Right atrium auricular region (tissue), 2 donors: Measurements from ENCODE around the gene C22orf23. TPM values are rescaled to one million over a fixed set of nuclear protein-coding genes. Genes with fewer than 3 reads are reported as not detected.

ENCODE experiments used
- DNase-seq: peaks from one replicate; pipeline ENCODE4 v3.0.0-alpha.2; 2019; ENCODE audit warnings: low spot score
- H3K27ac ChIP-seq, 2 donors: fragments of 200-600 bp; sonication (generic); 1 replicate in 1 of 2; 2 replicates in 1 of 2; pipeline ENCODE4 v1.5.1; 2016 to 2019
- H3K27me3 ChIP-seq, 2 donors: fragments of 200-600 bp; sonication (generic); one replicate each; pipeline versions ENCODE4 v1.5.1 to v1.6.0; 2017 to 2019
- H3K36me3 ChIP-seq: fragments of 200-600 bp; sonication (generic); one replicate; pipeline ENCODE4 v1.5.1; 2016
- H3K4me1 ChIP-seq, 2 donors: fragments of 200-600 bp; sonication (generic); one replicate each; pipeline versions ENCODE4 v1.5.1 to v1.6.0; 2017 to 2019
- H3K4me3 ChIP-seq, 2 donors: fragments of 200-600 bp; sonication (generic); 1 replicate in 1 of 2; 2 replicates in 1 of 2; pipeline ENCODE4 v1.5.1; 2017 to 2019; ENCODE audit warnings: mild to moderate bottlenecking in 1 of 2, moderate library complexity in 1 of 2
- H3K9me3 ChIP-seq, 2 donors: fragments of 200-600 bp; sonication (generic); one replicate each; pipeline ENCODE4 v1.5.1; 2019
- CTCF ChIP-seq, 2 donors: fragments of 200-600 bp; sonication (generic); IDR thresholded peaks; one replicate each; pipeline ENCODE4 v1.5.1; 2019; ENCODE audit warnings: antibody characterized with exemption in 2 of 2
- total RNA-seq, 2 donors: library from RNA; depleted of rRNA; stranded (reverse); fragments of >200 nt; gene quantifications; one replicate each; pipeline ENCODE4 v1.1.0, GENCODE V29; 2016

The C22orf23 gene
- total RNA-seq, 2 donors from 2014 or later, result 0.39 TPM; not detected in 1

GRCh38 chr22:37898441-37899181 is 54.8 kb downstream of the C22orf23 start:
- Histone ChIP-seq H3K4me3 (no peak overlapping the region), H3K27me3 (no peaks in the 10 kb centered on the region), H3K27ac (no peak overlapping the region), H3K36me3 (no peaks in the 10 kb centered on the region), H3K9me3 (no peaks in the 10 kb centered on the region), H3K4me1 (peaks cover 0 to 16% of the 10 kb centered on the region in 2 donors)
- DNase-seq, result no peak
- no peak for TF ChIP-seq CTCF (IDR thresholded peaks at IDR 0.05)

GRCh38 chr22:37897807-37898206 is 55.6 kb downstream of the C22orf23 start:
- TF ChIP-seq CTCF (IDR thresholded peaks at IDR 0.05), result no peak
- Histone ChIP-seq H3K27ac (no peak overlapping the region), H3K36me3 (no peaks in the 10 kb centered on the region), H3K4me3 (no peak overlapping the region), H3K4me1 (peaks cover 0 to 24% of the 10 kb centered on the region in 2 donors), H3K27me3 (no peaks in the 10 kb centered on the region), H3K9me3 (no peaks in the 10 kb centered on the region)
- DNase-seq, result no peak

- H3K4me3 ChIP-seq, result no peak overlapping the region
- H3K4me1 ChIP-seq, result peaks cover 0 to 31% of the 10 kb centered on the region in 2 donors
- no peaks in the 10 kb centered on the region for H3K36me3 ChIP-seq
- H3K9me3 ChIP-seq, result no peaks in the 10 kb centered on the region
- no peaks in the 10 kb centered on the region for H3K27me3 ChIP-seq
- no peak for TF ChIP-seq CTCF (IDR thresholded peaks at IDR 0.05)
- no peak for DNase-seq
- H3K27ac ChIP-seq, result peak overlapping the region in 1 of 2 donors; percentile 6
Measured at GRCh38 chr22:37896939-37897338, 56.5 kb downstream of the C22orf23 start.

- H3K36me3 ChIP-seq, result no peaks in the 10 kb centered on the region
- peak overlapping the region in 1 of 2 donors; percentile 2 for H3K27ac ChIP-seq
- no peaks in the 10 kb centered on the region for H3K27me3 ChIP-seq
- peaks cover 0 to 31% of the 10 kb centered on the region in 2 donors for H3K4me1 ChIP-seq
- no peak for TF ChIP-seq CTCF (IDR thresholded peaks at IDR 0.05)
- H3K4me3 ChIP-seq, result no peak overlapping the region
- no peaks in the 10 kb centered on the region for H3K9me3 ChIP-seq
- no peak for DNase-seq
Measured at GRCh38 chr22:37896181-37896592, 57.2 kb downstream of the C22orf23 start.

GRCh38 chr22:37894939-37895670 is 58.3 kb downstream of the C22orf23 start:
- TF ChIP-seq CTCF (IDR thresholded peaks at IDR 0.05), result no peak
- DNase-seq, result no peak
- Histone ChIP-seq H3K27me3 (no peaks in the 10 kb centered on the region), H3K4me3 (no peak overlapping the region), H3K36me3 (peaks cover 5% of the 10 kb centered on the region), H3K27ac (no peak overlapping the region), H3K4me1 (peaks cover 0 to 31% of the 10 kb centered on the region in 2 donors), H3K9me3 (no peaks in the 10 kb centered on the region)
